OCI-LY3 (cell line): ENCODE data around the gene EPHB1.

ENCODE experiments used
- EZH2phosphoT487 ChIP-seq: fragments of 200-600 bp; shearing (Covaris generic); IDR thresholded peaks from 2 replicates; pipeline ENCODE4 v1.6.1; 2018; ENCODE audit warnings: antibody characterized with exemption, mixed run types, low read depth
- TF ChIP-seq, protein P1 (sequence below): fragments of 200-600, 300-600 bp; sonication (generic); IDR thresholded peaks from 2 replicates; pipeline ENCODE4 v1.5.1; 2014; ENCODE audit warnings: antibody characterized with exemption, low read length, low read depth

DNA sequence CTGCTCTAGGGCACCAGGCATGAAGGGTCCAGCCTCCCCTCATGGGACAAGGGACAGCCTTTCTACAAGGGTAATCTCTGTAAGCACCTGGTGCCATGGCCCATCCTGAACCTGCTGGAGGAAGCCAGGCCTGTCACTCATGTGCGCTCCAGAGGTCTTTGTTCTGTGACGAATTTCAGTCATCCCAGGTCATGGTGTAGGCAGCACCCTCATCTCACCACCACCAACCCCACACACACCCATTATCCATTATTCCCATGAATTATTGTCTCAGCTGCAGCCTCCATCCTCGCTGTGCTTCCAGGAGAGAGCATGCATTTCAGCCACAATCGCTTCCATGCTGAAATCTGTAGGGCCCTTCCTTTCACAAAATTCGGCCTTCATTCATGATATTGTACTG is 419.3 kb downstream of the EPHB1 start:
- TF ChIP-seq, protein P1, sequence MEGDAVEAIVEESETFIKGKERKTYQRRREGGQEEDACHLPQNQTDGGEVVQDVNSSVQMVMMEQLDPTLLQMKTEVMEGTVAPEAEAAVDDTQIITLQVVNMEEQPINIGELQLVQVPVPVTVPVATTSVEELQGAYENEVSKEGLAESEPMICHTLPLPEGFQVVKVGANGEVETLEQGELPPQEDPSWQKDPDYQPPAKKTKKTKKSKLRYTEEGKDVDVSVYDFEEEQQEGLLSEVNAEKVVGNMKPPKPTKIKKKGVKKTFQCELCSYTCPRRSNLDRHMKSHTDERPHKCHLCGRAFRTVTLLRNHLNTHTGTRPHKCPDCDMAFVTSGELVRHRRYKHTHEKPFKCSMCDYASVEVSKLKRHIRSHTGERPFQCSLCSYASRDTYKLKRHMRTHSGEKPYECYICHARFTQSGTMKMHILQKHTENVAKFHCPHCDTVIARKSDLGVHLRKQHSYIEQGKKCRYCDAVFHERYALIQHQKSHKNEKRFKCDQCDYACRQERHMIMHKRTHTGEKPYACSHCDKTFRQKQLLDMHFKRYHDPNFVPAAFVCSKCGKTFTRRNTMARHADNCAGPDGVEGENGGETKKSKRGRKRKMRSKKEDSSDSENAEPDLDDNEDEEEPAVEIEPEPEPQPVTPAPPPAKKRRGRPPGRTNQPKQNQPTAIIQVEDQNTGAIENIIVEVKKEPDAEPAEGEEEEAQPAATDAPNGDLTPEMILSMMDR: no peak
- no peak for TF ChIP-seq EZH2phosphoT487
